Activated CD4-positive, alpha-beta T cell treated with anti-CD3 and anti-CD28 coated beads for 24 hours (primary cell): ENCODE results near the gene WDR43.

ENCODE experiments used
- DNase-seq, 2 donors: peaks; one replicate each; pipeline ENCODE4 v3.0.0-alpha.2; 2020; ENCODE audit warnings: low read depth in 2 of 2

Gene WDR43

DNA sequence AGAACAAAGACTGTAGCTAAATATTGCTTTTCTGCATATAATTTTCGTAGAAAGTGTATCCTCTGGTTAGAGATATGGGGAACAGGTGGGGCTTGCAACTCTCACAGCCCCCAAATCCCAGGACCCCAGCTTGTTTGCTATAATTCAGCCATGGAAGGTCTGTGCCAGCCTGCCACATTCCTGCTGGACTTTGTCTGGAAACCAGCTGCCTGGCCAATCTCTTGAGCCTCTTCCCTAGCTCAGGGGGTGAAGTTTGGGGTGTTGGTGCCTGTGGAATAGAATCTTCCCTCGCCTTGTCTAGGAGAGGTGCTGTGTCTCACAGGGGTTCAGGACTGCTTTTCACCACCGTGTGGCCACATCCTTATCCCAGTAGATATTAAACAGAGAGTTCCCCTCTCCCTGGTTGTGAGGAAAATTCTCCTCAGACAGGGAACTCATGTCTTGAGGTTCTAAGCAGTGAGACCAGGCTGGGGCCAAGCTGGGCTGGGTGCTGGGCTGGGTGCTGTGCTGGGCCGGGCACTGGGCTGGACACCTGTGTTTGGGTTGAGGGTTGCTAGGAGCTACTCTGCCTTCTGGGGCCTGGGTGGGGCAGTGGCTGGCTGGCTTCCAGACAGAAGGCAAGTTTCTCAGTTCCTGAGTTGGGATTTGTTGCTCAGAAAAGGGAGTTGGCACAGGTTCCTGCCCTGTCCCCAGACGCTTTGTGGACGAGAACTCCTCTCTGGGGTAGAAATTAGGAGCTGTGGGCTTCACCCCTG is 98.9 kb downstream of the WDR43 start:
- DNase-seq, result no peak

DNA sequence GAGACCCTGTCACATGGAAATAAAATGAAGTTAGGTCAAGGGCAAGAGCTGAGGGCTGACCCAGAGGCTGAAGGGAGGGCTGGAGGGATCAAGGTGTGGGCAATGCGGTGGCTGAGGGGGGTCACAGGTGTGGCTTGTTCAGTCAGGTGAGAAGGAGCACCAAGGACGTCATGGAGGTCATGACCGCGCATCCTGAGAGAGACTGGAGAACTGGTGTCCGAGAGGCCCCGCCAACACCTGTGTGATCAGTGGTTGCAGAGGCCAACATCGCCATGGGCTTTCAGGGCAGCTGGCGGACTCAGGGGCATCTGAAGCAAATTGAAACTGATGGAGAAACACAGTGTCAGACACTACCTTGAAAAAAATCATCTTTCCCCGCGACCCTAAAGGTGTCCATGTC is 99.6 kb downstream of the WDR43 start:
- no peak for DNase-seq

DNA sequence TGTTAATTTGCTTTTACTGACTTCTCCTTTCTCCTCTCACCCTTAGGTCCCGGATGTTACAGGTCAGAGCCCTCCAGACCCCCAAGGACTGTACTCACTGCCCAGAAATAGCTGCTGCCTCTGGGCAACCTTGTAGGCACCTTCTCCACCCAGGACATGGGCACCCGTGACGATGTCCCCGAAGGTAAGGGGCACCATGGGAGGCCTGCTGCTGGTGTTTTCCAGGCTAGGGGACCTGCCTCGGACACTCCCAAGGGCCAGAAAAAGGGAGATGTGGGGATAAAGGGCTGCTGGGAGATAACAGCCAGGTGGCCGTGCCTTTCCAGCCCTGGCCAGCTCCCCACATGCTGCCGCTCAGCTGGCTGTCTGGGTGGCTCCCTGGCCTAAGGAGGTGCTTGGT is 100.2 kb downstream of the WDR43 start:
- no peak for DNase-seq

DNA sequence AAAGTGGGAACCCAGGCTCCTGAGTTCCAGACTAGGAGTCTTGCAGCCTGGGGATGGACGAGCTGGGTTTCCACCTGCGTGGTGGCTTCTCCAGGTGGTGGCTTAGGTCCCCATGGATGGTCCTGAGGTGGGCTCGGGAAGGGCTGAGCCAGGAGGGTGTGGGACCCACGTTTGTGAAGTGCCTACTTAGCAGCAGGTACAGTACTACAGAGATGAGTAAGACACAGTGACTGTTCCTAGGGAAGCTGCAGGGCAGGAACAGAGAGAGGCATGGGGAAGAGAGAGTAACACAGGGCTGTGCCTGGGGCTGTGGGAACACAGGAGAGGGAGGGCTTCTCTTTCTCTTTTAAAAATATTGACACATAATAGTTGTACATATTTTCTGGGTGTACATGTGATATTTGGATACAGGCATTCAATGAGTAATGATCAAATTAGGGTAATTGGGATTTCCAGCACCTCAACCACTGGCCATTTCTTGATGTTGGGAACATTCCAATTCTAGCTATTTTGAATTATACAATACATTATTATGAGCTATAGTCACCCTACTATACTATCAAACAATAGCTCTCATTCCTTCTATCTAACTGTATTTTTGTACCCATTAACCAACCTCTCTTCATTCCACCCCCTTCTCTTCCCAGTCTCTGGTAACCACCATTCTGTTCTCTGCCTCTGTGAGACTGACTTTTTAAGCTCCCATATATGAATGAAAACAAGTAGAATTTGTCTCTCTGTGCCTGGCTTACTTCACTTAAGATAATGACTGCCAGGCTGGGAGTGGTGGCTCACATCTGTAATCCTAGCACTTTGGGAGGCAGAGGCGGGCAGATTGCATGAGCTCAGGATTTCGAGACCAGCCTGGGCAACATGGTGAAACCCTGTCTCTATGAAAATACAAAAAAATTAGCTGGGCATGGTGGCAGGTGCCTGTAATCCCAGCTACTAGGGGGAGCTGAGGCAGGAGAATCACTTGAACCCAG is 101.6 kb downstream of the WDR43 start:
- no peak for DNase-seq

DNA sequence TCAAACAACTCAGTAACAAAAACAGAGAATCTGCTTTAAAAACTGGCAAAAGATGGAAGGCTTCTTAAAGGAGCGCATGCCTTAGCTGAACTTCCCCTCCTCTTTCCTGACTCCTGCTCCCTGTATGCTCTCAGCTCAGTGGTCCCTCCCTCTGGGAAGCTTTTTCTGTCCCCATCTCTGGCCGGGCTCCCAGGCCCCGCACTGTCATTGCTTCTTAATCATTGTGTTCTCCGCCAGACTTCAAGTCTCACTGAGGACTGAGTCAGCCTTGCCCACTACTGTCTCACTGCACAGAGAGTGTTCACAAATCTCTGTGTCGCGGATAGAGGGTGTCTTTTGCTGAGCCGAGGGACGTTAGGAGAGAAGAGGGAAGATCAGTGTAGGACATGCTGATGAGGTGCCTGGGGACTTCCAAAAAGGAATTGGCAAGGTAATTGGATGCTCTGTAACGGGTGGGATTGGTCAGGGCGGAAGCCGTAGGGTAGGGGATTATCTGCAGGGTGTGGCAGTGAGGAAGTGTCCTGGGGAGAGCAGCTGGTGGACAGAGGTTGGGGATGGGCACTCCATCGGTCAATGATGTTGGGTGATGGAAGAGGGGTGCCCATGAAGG is 102.9 kb downstream of the WDR43 start:
- no peak for DNase-seq
